Neural progenitor cell (in vitro differentiated cells): ENCODE measurements around the gene NRP1.

Experiments
- CTCF ChIP-seq: fragments of 200-600 bp; sonication (generic); IDR thresholded peaks from 2 replicates; pipeline ENCODE4 v1.5.1; 2017; ENCODE audit warnings: antibody characterized with exemption, mild to moderate bottlenecking
- EZH2phosphoT487 ChIP-seq: fragments of 200-600 bp; sonication (generic); IDR thresholded peaks from 2 replicates; pipeline ENCODE4 v1.6.1; 2017; ENCODE audit warnings: antibody characterized with exemption

DNA sequence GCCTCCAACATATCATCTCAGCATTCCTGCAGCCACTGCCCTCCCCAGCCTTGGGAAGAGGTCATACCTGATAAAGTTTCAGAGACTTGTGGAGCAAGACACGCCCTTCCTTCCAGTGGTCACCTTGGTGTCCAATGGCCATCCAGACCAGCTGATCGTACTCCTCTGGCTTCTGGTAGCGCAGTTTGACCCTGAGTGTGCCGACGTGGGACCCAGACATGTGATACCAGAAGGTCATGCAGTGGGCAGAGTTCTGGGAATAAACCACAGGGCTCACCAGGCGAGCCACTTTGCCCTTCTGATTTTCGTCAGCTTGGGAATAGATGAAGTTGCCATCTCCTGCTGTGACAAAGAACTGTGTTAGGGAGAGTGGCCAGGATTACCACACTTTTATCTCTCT lies 148.3 kb downstream of the NRP1 start:
- TF ChIP-seq EZH2phosphoT487 (no peak), CTCF (no peak)
